GM18526 (cell line): ENCODE measurements around the gene PDZD7.

Experiments
- POLR2A ChIP-seq: IDR thresholded peaks from 3 replicates; pipeline ENCODE4 v1.6.1; 2011; ENCODE audit not compliant: insufficient read length; ENCODE audit errors: extremely low read depth

The PDZD7 gene

GRCh38 chr10:101063548-101064414 is 32.9 kb upstream of the PDZD7 start:
- no peak for TF ChIP-seq POLR2A

DNA sequence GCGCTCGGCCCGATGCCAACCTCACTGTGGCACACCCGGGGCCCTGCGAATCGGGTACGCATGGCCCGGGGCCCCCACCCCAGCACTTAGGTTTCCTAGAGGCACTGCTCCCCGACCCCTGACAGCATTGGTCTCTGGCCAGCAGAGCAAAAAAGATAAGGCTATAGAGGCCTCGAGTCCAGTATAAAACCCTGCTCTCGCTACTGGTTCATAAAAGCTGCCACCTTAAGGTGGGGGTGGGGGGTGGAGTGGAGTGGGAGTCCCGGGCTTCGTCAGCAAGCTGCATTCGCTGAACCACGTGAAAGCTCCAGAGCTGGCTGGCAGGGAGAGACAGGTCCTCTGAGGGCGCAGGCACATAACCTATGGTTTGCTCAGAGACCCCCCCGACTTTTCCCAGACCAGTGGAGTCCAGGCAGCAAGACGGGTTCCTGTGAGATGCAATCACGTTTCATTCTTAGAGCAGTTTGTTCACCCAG is 32.2 kb upstream of the PDZD7 start:
- TF ChIP-seq POLR2A, result no peak

- TF ChIP-seq POLR2A, result peak; percentile 27
Measured at GRCh38 chr10:101062232-101063049, 31.5 kb upstream of the PDZD7 start.

DNA sequence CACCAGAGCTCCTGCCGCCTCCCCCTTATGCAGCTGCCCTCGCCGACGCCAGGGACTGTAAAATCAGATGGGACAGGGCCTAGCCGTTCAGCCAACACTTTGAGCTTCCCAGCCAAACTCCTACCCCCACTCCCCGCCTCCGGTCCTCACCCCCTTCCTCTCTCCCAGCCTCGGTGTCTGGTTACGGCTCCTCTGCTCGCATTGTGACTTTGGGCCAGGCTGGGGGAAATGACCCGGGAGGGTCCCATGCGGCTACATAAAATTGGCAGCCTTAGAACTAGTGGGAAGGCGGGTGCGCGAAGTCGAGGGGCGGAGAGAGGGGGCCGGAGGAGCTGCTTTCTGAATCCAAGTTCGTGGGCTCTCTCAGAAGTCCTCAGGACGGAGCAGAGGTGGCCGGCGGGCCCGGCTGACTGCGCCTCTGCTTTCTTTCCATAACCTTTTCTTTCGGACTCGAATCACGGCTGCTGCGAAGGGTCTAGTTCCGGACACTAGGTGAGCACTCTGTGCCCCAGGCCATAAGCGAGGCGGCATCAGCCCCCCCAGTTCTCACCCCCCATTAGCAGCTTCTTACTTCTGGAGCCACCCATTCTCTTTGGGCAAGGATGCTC is 30.8 kb upstream of the PDZD7 start, which contains the start of gene KAZALD1:
KAZALD1 (plus strand) TSS at position 366 of the 608 bp plus-strand sequence. CDS start 604 bp downstream, outside the sequence.
- no peak for TF ChIP-seq POLR2A

DNA sequence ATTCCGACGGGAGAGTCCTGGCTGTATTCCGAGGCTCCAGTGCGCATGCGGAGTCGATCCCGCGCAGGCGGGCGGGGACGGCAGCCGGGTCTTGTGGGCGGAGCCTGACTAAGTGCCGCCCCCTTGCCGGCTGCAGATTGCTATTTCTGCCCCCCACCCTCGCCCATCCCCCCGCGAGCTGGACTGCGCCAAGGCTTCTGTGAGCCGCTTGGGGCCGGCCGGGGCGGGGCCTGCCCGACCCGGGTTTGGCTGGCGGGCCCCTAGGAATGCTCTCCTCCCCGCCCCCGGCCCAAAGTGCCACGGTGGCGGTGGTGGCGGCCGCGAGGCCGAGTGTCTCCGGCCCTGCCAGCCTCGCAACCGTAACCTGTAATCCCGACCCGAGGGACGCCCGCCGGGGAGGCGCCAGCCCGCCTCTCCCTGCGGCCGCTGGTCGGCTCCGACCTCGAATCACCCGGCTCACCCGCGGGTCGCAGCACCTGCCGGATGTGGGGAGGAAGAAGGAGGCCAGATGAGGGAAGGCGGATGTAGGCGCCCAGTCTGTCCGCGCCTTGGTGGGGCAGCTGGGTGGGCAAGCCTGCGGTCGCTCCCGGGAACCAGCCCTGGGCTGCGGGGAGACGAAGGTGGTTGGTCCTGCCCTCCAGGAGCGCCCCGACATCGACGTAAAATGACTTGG is 30.2 kb upstream of the PDZD7 start:
- TF ChIP-seq POLR2A, result peak; percentile 56

DNA sequence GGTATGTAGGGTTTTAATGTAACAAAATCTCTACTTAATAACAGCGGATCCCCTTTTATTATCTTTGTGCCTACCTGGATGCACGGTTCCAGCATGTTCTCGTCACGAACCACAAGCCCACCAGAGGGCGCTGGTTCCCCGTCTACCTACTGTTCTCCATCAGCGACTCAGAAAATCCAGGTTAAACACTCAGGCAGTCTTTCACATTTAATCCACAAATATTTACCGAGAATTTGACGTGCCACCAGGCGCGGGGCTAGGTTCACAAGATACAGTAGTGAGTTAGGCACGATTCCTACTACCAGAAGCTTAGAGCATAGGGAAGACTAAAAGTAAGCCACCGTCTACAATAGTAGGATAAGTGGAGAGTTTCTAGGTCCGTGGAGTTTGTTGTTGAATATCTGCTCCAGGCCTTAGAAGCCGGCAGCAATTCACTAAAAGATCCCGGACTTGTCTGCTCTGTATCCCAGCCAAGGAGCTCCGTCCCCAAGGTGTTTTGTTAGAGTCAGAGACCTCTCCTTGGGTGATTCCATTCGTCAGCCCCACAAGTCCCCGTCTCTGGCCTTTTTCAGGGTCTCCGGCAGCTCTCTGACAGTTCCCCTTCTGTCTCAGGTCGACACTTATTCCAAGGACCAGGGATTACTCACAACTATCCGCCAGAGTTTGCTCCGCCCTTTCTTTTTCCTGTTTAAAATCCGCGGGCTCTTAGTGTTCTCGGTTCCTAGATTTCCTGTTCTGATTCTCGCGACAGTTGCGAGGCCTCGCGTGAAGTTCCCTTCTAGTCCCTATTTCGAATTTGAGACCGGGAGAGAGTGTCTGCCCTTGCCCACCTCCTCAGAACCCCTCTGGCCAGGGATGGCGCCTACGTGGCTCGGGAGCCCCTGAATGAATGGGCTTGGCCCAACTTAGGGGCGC is 29.4 kb upstream of the PDZD7 start:
- no peak for TF ChIP-seq POLR2A

DNA sequence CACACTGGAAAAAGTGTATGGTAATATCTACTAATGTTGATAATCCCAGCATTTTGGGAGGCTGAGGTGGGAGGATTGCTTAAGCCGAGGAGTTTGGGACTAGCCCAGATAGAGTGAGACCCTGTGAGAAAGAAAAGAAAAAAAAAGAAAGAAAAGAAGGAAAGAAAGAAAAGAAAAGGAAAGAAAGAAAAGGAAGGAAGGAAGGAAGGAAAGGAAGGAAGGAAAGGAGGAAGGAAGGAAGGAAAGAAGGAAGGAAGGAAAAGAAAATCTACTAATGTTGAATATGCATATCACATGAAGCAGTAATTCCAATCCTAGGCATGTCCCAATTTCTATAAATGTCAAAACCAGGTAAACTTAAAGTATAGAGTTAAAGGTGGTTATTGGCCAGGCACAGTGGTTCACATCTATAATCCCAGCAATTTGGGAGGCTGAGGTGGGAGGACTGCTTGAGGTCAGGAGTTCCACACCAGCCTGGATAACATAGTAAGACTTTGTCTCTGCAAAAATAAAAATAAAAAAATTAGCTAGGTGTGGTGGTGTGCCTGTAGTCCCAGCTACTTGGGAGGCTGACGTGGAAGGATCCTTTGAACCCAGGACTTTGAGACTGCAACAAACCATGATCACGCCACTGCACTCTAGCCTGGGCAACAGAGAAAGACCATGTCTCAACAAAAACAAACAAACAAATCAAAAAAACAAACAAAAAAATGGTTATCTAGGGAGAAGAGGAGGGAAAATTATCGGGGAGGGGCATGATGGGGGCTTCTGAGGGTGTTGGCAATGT is 25.6 kb upstream of the PDZD7 start:
- TF ChIP-seq POLR2A, result no peak

GRCh38 chr10:101055411-101055810 is 24.5 kb upstream of the PDZD7 start:
- no peak for TF ChIP-seq POLR2A

DNA sequence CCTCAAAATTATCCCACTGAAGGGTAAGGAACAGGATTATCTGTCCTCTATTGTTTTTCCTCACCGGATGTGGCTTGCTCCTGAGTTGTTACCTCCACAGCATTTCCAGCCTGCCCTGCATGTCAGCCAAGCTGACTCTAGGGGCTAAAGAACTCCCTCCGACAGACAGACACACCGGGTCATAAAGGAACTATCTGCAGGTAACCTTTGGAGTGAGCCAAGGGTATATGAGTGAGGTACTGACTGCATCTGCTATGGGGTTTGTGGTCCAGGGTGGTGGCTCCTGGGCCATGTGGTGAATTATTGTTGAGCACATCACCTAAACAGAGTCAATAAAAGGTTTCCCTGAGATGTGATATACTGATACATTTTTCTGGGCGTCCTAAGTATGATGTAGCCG is 23.9 kb upstream of the PDZD7 start:
- TF ChIP-seq POLR2A, result no peak

- TF ChIP-seq POLR2A, result no peak
Measured at GRCh38 chr10:101054351-101054750, 23.4 kb upstream of the PDZD7 start.

GRCh38 chr10:101053516-101053915 is 22.6 kb upstream of the PDZD7 start:
- TF ChIP-seq POLR2A, result no peak

DNA sequence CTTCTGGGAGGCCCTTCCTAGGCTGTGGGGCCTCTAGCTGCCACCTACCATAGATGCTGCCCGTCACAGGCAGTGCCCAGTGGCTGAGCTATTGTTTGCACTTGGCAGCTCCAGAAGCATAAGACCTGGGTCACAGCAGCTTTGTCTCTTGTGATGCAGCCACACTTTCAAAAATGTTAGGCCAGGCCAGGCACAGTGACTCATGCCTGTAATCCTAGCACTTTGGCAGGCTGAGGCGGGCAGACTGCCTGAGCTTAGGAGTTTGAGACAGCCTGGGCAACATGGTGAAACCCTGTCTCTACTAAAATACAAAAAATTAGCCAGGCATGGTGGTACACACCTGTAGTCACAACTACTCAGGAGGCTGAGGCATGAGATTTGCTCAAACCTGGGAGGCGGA is 21.4 kb upstream of the PDZD7 start:
- no peak for TF ChIP-seq POLR2A
